ENCODE data around the gene OR2C1. TPM values are rescaled to one million over a fixed set of nuclear protein-coding genes. Genes with fewer than 3 reads are reported as not detected.

Gene OR2C1
- total and polyA plus RNA-seq, 2 donors (not counting 1 experiment from before 2014, with no cell fraction given) = 0.52 to 0.67 TPM

DNA sequence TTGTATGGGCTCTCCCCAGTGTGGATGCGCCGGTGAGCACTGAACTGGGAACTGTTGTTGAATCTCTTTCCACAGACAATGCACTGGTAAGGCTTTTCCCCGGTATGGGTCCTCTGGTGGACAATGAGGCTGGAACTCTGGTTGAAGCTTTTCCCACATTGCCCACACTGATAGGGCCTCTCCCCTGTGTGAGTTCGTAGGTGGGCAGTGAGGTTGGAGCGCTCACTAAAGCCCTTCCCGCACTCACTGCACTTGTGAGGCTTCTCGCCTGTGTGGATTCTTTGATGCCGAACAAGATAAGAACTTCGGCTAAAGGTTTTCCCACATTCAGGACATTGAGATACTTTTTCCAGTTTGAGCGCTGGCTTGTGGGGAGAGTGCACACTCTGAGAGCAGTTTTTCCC is 27.4 kb downstream of the OR2C1 start:
- ChIA-PET POLR2A (no interaction called here), CTCF (no interaction called here)
- Histone ChIP-seq H4K20me1 (ENCODE audit: control insufficient read depth, insufficient read depth, low read length, poor library complexity, severe bottlenecking) (no peaks in the 10 kb centered on the region), H3K9me3 (ENCODE audit: control extremely low read depth in 1 of 3, control insufficient read depth in 2 of 3, insufficient read depth in 1 of 3, low read length in 2 of 3) (peaks cover 12 to 76% (median 65%) of the 10 kb centered on the region in 3 donors), H3K27ac (ENCODE audit: low read length in 2 of 2) (no peak overlapping the region), H3K36me3 (replicated peaks in 1 of 2; ENCODE audit: control extremely low read depth in 1 of 2, control insufficient read depth in 1 of 2, extremely low read depth in 1 of 2, insufficient read depth in 2 of 2, low read length in 1 of 2) (peaks cover 9 to 43% of the 10 kb centered on the region in 2 experiments), H3K4me3 (ENCODE audit: control extremely low read depth in 1 of 5, extremely low read depth in 1 of 5, insufficient read depth in 1 of 5, low read depth in 2 of 5, low read length in 4 of 5) (no peak overlapping the region), H3K79me2 (ENCODE audit: control insufficient read depth, insufficient read depth, low read length) (peaks cover 9% of the 10 kb centered on the region), H2AFZ (ENCODE audit: insufficient read depth, low read depth, low read length, poor library complexity, severe bottlenecking) (no peak overlapping the region), H3K4me2 (replicated peaks; ENCODE audit: low read depth, low read length, poor library complexity, severe bottlenecking) (no peak overlapping the region), H3K4me1 (ENCODE audit: control insufficient read depth in 2 of 2, insufficient read depth in 2 of 2, low read length in 2 of 2) (no peaks in the 10 kb centered on the region), H3K9ac (ENCODE audit: low read length) (peak overlapping the region; percentile 2), H3K27me3 (replicated peaks in 1 of 4; ENCODE audit: control extremely low read depth in 1 of 4, control insufficient read depth in 3 of 4, insufficient read depth in 4 of 4, low read length in 3 of 4) (no peaks in the 10 kb centered on the region)
- no peak for TF ChIP-seq EZH2 (IDR thresholded peaks at IDR 0.05; ENCODE audit: borderline replicate concordance, insufficient read depth, low read depth, low read length, poor library complexity, severe bottlenecking)
- TF ChIP-seq, protein P1, sequence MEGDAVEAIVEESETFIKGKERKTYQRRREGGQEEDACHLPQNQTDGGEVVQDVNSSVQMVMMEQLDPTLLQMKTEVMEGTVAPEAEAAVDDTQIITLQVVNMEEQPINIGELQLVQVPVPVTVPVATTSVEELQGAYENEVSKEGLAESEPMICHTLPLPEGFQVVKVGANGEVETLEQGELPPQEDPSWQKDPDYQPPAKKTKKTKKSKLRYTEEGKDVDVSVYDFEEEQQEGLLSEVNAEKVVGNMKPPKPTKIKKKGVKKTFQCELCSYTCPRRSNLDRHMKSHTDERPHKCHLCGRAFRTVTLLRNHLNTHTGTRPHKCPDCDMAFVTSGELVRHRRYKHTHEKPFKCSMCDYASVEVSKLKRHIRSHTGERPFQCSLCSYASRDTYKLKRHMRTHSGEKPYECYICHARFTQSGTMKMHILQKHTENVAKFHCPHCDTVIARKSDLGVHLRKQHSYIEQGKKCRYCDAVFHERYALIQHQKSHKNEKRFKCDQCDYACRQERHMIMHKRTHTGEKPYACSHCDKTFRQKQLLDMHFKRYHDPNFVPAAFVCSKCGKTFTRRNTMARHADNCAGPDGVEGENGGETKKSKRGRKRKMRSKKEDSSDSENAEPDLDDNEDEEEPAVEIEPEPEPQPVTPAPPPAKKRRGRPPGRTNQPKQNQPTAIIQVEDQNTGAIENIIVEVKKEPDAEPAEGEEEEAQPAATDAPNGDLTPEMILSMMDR (IDR thresholded peaks at IDR 0.05) = no peak
- Mint-ChIP-seq H3K27me3 (no peaks in the 10 kb centered on the region), H3K27ac (no peak overlapping the region), H3K9me3 (ENCODE audit: insufficient read depth) (peaks cover 36% of the 10 kb centered on the region), H3K4me3 (no peak overlapping the region), H3K4me1 (no peaks in the 10 kb centered on the region)
- DNase-seq (no peak), ATAC-seq (ENCODE audit: low read depth) (no peak)
- 100% methylated on average over 7 of the region's 10 CpGs for WGBS (ENCODE audit: insufficient coverage)
- intact Hi-C loops (cut with micrococcal nuclease) = no loop called here

DNA sequence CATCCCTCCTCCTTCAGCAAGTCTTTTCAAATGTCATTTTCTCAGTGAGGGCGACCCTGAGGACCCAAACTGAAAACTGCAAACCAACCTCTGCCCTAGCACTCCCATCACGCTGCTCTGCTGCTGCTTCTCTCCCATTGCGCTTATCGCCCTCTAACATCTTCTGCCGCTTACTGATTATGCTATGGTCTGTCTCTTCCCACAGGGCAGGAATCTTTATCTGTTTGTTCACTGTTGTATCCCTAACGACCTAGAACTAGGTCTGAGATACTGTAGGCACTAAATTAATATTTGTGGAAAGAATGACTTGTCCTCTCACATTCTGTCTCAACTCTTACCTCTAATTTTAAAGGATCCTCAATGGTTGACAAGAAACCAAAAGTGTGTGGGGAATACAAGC is 32.6 kb downstream of the OR2C1 start:
- peaks cover 27% of the 10 kb centered on the region for H3K79me2 ChIP-seq (ENCODE audit: control insufficient read depth, insufficient read depth, low read length)
- H2AFZ ChIP-seq (ENCODE audit: insufficient read depth, low read depth, low read length, poor library complexity, severe bottlenecking) = no peak overlapping the region
- peaks cover 6 to 60% (median 40%) of the 10 kb centered on the region in 3 donors for H3K9me3 ChIP-seq (ENCODE audit: control extremely low read depth in 1 of 3, control insufficient read depth in 2 of 3, insufficient read depth in 1 of 3, low read length in 2 of 3)
- Mint-ChIP-seq H3K27ac (no peak overlapping the region), H3K4me3 (no peak overlapping the region), H3K27me3 (no peaks in the 10 kb centered on the region), H3K9me3 (ENCODE audit: insufficient read depth) (peaks cover 20% of the 10 kb centered on the region), H3K4me1 (peaks cover 6% of the 10 kb centered on the region)
- H3K27me3 ChIP-seq (replicated peaks in 1 of 4; ENCODE audit: control extremely low read depth in 1 of 4, control insufficient read depth in 3 of 4, insufficient read depth in 4 of 4, low read length in 3 of 4) = no peaks in the 10 kb centered on the region
- H3K9ac ChIP-seq (ENCODE audit: low read length) = no peak overlapping the region
- ATAC-seq (ENCODE audit: low read depth) (no peak), DNase-seq (no peak)
- H3K4me3 ChIP-seq (ENCODE audit: control extremely low read depth in 1 of 5, extremely low read depth in 1 of 5, insufficient read depth in 1 of 5, low read depth in 2 of 5, low read length in 4 of 5) = no peak overlapping the region
- intact Hi-C loops (cut with micrococcal nuclease) = no loop called here
- no peaks in the 10 kb centered on the region for H4K20me1 ChIP-seq (ENCODE audit: control insufficient read depth, insufficient read depth, low read length, poor library complexity, severe bottlenecking)
- no peak overlapping the region for H3K4me2 ChIP-seq (replicated peaks; ENCODE audit: low read depth, low read length, poor library complexity, severe bottlenecking)
- ChIA-PET CTCF (no interaction called here), POLR2A (no interaction called here)
- no peak overlapping the region for H3K27ac ChIP-seq (ENCODE audit: low read length in 2 of 2)
- WGBS (ENCODE audit: insufficient coverage) = 98% methylated on average over 4 of the region's 6 CpGs
- TF ChIP-seq, protein P1 (IDR thresholded peaks at IDR 0.05) = no peak
- TF ChIP-seq EZH2 (IDR thresholded peaks at IDR 0.05; ENCODE audit: borderline replicate concordance, insufficient read depth, low read depth, low read length, poor library complexity, severe bottlenecking) = no peak
- H3K4me1 ChIP-seq (ENCODE audit: control insufficient read depth in 2 of 2, insufficient read depth in 2 of 2, low read length in 2 of 2) = no peaks in the 10 kb centered on the region
- H3K36me3 ChIP-seq (replicated peaks in 1 of 2; ENCODE audit: control extremely low read depth in 1 of 2, control insufficient read depth in 1 of 2, extremely low read depth in 1 of 2, insufficient read depth in 2 of 2, low read length in 1 of 2) = peaks cover 10 to 73% of the 10 kb centered on the region in 2 experiments

All from B cell (primary cell).